Lower lobe of right lung (tissue), 2 donors: ENCODE measurements around the gene SGTA. TPM values are rescaled to one million over a fixed set of nuclear protein-coding genes. Genes with fewer than 3 reads are reported as not detected.

Experiments used
- ATAC-seq, 2 donors: fragments of 200-7000 bp; cut with Tn5 transposase; one replicate each; pipeline ENCODE4 v1.9.1; 2020 to 2022; ENCODE audit warnings: mild to moderate bottlenecking in 2 of 2, moderate library complexity in 2 of 2
- DNase-seq: peaks from one replicate; pipeline ENCODE4 v3.0.0-alpha.2; 2020
- H3K27ac ChIP-seq: fragments of 200-600 bp; one replicate; pipeline ENCODE4 v1.8.0; 2022
- H3K27me3 ChIP-seq: fragments of 200-600 bp; one replicate; pipeline ENCODE4 v1.8.0; 2022; ENCODE audit warnings: low read depth
- H3K36me3 ChIP-seq: fragments of 200-600 bp; one replicate; pipeline ENCODE4 v1.8.0; 2022; ENCODE audit warnings: mild to moderate bottlenecking
- H3K4me1 ChIP-seq: fragments of 200-600 bp; one replicate; pipeline ENCODE4 v1.8.0; 2022
- H3K4me3 ChIP-seq: fragments of 200-600 bp; one replicate; pipeline ENCODE4 v1.8.0; 2022; ENCODE audit warnings: mild to moderate bottlenecking
- H3K9me3 ChIP-seq: fragments of 200-600 bp; one replicate; pipeline ENCODE4 v1.8.0; 2022
- CTCF ChIP-seq: fragments of 200-600 bp; IDR thresholded peaks from one replicate; pipeline ENCODE4 v1.8.0; 2022; ENCODE audit warnings: antibody characterized with exemption, mild to moderate bottlenecking
- intact Hi-C: fragments of 100-400 bp; cut with DNase I; formaldehyde crosslinking; loops from one replicate; pipeline ENCODE4 v1.11.0; 2022
- total RNA-seq: library from RNA; stranded (reverse); fragmentation: NEBNext Ultra II Directional; extraction: Animal tissue kit (Norgen Biotek cat#: 25700); gene quantifications from one replicate; pipeline ENCODE4 v1.2.1, GENCODE V29; 2021
- donor health status: DM: no; HTN: yes; CAD: no; lungs with severe emphysema.

SGTA gene
- total RNA-seq, 1 donor from 2014 or later: 41.6 TPM

- H3K4me3 ChIP-seq: no peak overlapping the region
- no peak for TF ChIP-seq CTCF
- H3K27ac ChIP-seq: no peak overlapping the region
- H3K9me3 ChIP-seq: no peaks in the 10 kb centered on the region
- DNase-seq (no peak), ATAC-seq (no peak)
- no peaks in the 10 kb centered on the region for H3K4me1 ChIP-seq
- H3K36me3 ChIP-seq: peaks cover 93% of the 10 kb centered on the region
- intact Hi-C loops: no loop called here
- H3K27me3 ChIP-seq: no peaks in the 10 kb centered on the region
Observed at GRCh38 chr19:2763687-2764086, 19.4 kb downstream of the SGTA start.

GRCh38 chr19:2762783-2763496, 20.1 kb downstream of the SGTA start:
- Histone ChIP-seq H3K27me3 (no peaks in the 10 kb centered on the region), H3K27ac (no peak overlapping the region), H3K4me1 (no peaks in the 10 kb centered on the region), H3K4me3 (no peak overlapping the region), H3K36me3 (peaks cover 90% of the 10 kb centered on the region), H3K9me3 (no peaks in the 10 kb centered on the region)
- intact Hi-C loops: no loop called here
- DNase-seq (no peak), ATAC-seq (no peak)
- no peak for TF ChIP-seq CTCF

GRCh38 chr19:2761876-2762782, 20.9 kb downstream of the SGTA start:
- Histone ChIP-seq H3K4me1 (no peaks in the 10 kb centered on the region), H3K27ac (no peak overlapping the region), H3K27me3 (no peaks in the 10 kb centered on the region), H3K9me3 (no peaks in the 10 kb centered on the region), H3K36me3 (peaks cover 95% of the 10 kb centered on the region), H3K4me3 (no peak overlapping the region)
- ATAC-seq: no peak
- intact Hi-C loops: no loop called here
- no peak for TF ChIP-seq CTCF
- no peak for DNase-seq

- ATAC-seq: no peak
- H3K27ac ChIP-seq: no peak overlapping the region
- H3K27me3 ChIP-seq: no peaks in the 10 kb centered on the region
- peaks cover 95% of the 10 kb centered on the region for H3K36me3 ChIP-seq
- H3K4me1 ChIP-seq: no peaks in the 10 kb centered on the region
- H3K9me3 ChIP-seq: no peaks in the 10 kb centered on the region
- intact Hi-C loops: no loop called here
- TF ChIP-seq CTCF: no peak
- H3K4me3 ChIP-seq: no peak overlapping the region
- DNase-seq: no peak
Observed at GRCh38 chr19:2761309-2761677, 21.8 kb downstream of the SGTA start.

GRCh38 chr19:2759965-2760364, 23.1 kb downstream of the SGTA start:
- H3K36me3 ChIP-seq: peaks cover 95% of the 10 kb centered on the region
- no peaks in the 10 kb centered on the region for H3K9me3 ChIP-seq
- no peak for TF ChIP-seq CTCF
- no peaks in the 10 kb centered on the region for H3K27me3 ChIP-seq
- H3K27ac ChIP-seq: no peak overlapping the region
- intact Hi-C loops: no loop called here
- no peaks in the 10 kb centered on the region for H3K4me1 ChIP-seq
- no peak overlapping the region for H3K4me3 ChIP-seq
- ATAC-seq: peak; percentile 55 to 63
- no peak for DNase-seq
